Measurements from ENCODE around the gene ARSG. TPM values are rescaled to one million over a fixed set of nuclear protein-coding genes. Genes with fewer than 3 reads are reported as not detected.

Gene ARSG
- total and polyA plus RNA-seq, 10 of the 15 experiments (the other 5 are each of a cell fraction or from before 2014, with no cell fraction given): 2.9 to 13.5 (median 7.6) TPM

- no peaks in the 10 kb centered on the region for H3K9me3 ChIP-seq (replicated peaks; ENCODE audit: control insufficient read depth, insufficient read depth, low read length)
- in situ Hi-C loops (cut with MboI) (no loop called here), intact Hi-C loops (cut with micrococcal nuclease; ENCODE audit: unreplicated experiment) (no loop called here)
- H3K4me2 ChIP-seq (ENCODE audit: control insufficient read depth, insufficient read depth): no peak overlapping the region
- H3K27me3 ChIP-seq (replicated peaks in 1 of 2; ENCODE audit: control insufficient read depth in 2 of 2, insufficient read depth in 2 of 2, low read length in 1 of 2): no peaks in the 10 kb centered on the region; a peak in 1 of 4 replicates
- H4K20me1 ChIP-seq (ENCODE audit: control insufficient read depth, insufficient read depth): no peaks in the 10 kb centered on the region
- no peak for DNase-seq (ENCODE audit: low read depth, low spot score)
- H3K27ac ChIP-seq (ENCODE audit: control insufficient read depth, insufficient read depth): no peak overlapping the region
- H2AFZ ChIP-seq (ENCODE audit: control insufficient read depth, low read depth, low read length): no peak overlapping the region
- no peak overlapping the region for H3K9ac ChIP-seq (ENCODE audit: control insufficient read depth, insufficient read depth, low read length)
- RAD21 ChIA-PET (ENCODE audit: unreplicated experiment): no interaction called here
- no TSS peak for BruUV-seq (replicated peaks)
- FAIRE-seq: no peak
- no peak for TF ChIP-seq RCOR1 (conservative IDR thresholded peaks at IDR 0.05; ENCODE audit: low read depth, low read length)
- TF ChIP-seq NFYB (IDR thresholded peaks at IDR 0.05; ENCODE audit: insufficient read depth, low read depth, low read length): no peak
- no peak for TF ChIP-seq SREBF2 (IDR thresholded peaks at IDR 0.05; ENCODE audit: low read length)
- TF ChIP-seq MAX (IDR thresholded peaks at IDR 0.05; ENCODE audit: low read depth, low read length): no peak
- no peak for TF ChIP-seq POLR2AphosphoS5 (IDR thresholded peaks at IDR 0.05; ENCODE audit: low read length)
- TF ChIP-seq HSF1 (IDR thresholded peaks at IDR 0.05; ENCODE audit: low read depth, low read length): no peak
- H3K36me3 ChIP-seq (ENCODE audit: control insufficient read depth in 2 of 2, insufficient read depth in 2 of 2, low read length in 1 of 2): no peaks in the 10 kb centered on the region
- H3K4me1 ChIP-seq (ENCODE audit: control insufficient read depth, insufficient read depth, low read length): no peaks in the 10 kb centered on the region
- CTCF ChIA-PET: no interaction called here
- POLR2A ChIA-PET: interaction anchor here (0.6 kb wide), 1 partner anchor 333 kb away, joined by 4 read pairs; no protein-coding TSS in a partner anchor
- ATAC-seq: no peak
- H3K4me3 ChIP-seq: no peak overlapping the region
- WGBS (ENCODE audit: insufficient coverage, insufficient replicate concordance, low lambda C conversion rate, missing lambda C conversion rate): 40% methylated on average over 1 of the region's 1 CpG
- no peaks in the 10 kb centered on the region for H3K79me2 ChIP-seq (ENCODE audit: control insufficient read depth, insufficient read depth, low read length)
- SMC1A ChIA-PET (ENCODE audit: uncharacterized antibody, unreplicated experiment): interaction anchor here (1.6 kb wide), 1 partner anchor 14 kb away, joined by 6 read pairs; no protein-coding TSS in a partner anchor
Observed at GRCh38 chr17:68384471-68384870, 93.2 kb downstream of the ARSG start.
